ENCODE results near the gene IRAK2. TPM values are rescaled to one million over a fixed set of nuclear protein-coding genes. Genes with fewer than 3 reads are reported as not detected.

The IRAK2 gene
- total and polyA plus RNA-seq, 4 donors = 2.9 to 33.1 (median 10.0) TPM

- peaks cover 0 to 25% (median 0%) of the 10 kb centered on the region in 4 donors for H3K36me3 ChIP-seq (ENCODE audit: control insufficient read depth in 4 of 4, insufficient read depth in 4 of 4, low read length in 4 of 4)
These were observed 76.1 kb downstream of the IRAK2 start for GRCh38 chr3:10240799-10241198.

GRCh38 chr3:10242182-10243065 is 77.7 kb downstream of the IRAK2 start:
- H3K9me3 ChIP-seq (ENCODE audit: control insufficient read depth in 4 of 4, insufficient read depth in 3 of 4, low read length in 3 of 4) = peaks cover 0 to 6% (median 1%) of the 10 kb centered on the region in 4 donors
- WGBS, 2 donors = 65 to 81% methylated on average over 7 of the region's 7 CpGs
- no peak for TF ChIP-seq CTCF (IDR thresholded peaks at IDR 0.05; ENCODE audit: control extremely low read depth, extremely low read depth)
- no peak overlapping the region for H3K9ac ChIP-seq (ENCODE audit: insufficient read depth in 1 of 2, low read length in 2 of 2)
- peaks cover 0 to 20% (median 0%) of the 10 kb centered on the region in 4 donors for H3K36me3 ChIP-seq (ENCODE audit: control insufficient read depth in 4 of 4, insufficient read depth in 4 of 4, low read length in 4 of 4)
- no peaks in the 10 kb centered on the region for H3K4me1 ChIP-seq (ENCODE audit: control insufficient read depth in 5 of 5, insufficient read depth in 5 of 5, low read length in 5 of 5)
- H3K27me3 ChIP-seq (ENCODE audit: control insufficient read depth in 3 of 3, insufficient read depth in 3 of 3, low read length in 2 of 3) = no peaks in the 10 kb centered on the region
- H3K27ac ChIP-seq (ENCODE audit: low read depth in 1 of 2, low read length in 1 of 2) = no peak overlapping the region
- DNase-seq = peak in 1 of 3 donors; percentile 6
- no peak for ATAC-seq (ENCODE audit: insufficient read depth, low FRiP score)
- no peak overlapping the region for H3K4me3 ChIP-seq

More at GRCh38 chr3:10240799-10241198, 76.1 kb downstream of the IRAK2 start:
- Histone ChIP-seq H3K9me3 (ENCODE audit: control insufficient read depth in 4 of 4, insufficient read depth in 3 of 4, low read length in 3 of 4) (peaks cover 0 to 3% (median 1%) of the 10 kb centered on the region in 4 donors), H3K4me1 (ENCODE audit: control insufficient read depth in 5 of 5, insufficient read depth in 5 of 5, low read length in 5 of 5) (no peaks in the 10 kb centered on the region), H3K27ac (ENCODE audit: low read depth in 1 of 2, low read length in 1 of 2) (no peak overlapping the region), H3K9ac (ENCODE audit: insufficient read depth in 1 of 2, low read length in 2 of 2) (no peak overlapping the region), H3K27me3 (ENCODE audit: control insufficient read depth in 3 of 3, insufficient read depth in 3 of 3, low read length in 2 of 3) (no peaks in the 10 kb centered on the region), H3K4me3 (no peak overlapping the region)
- 82 to 88% methylated on average over 6 of the region's 6 CpGs for WGBS, 2 donors
- DNase-seq = peak in 1 of 3 donors; percentile 21
- ATAC-seq (ENCODE audit: insufficient read depth, low FRiP score) = no peak
- TF ChIP-seq CTCF (IDR thresholded peaks at IDR 0.05; ENCODE audit: control extremely low read depth, extremely low read depth) = no peak

GRCh38 chr3:10244009-10244408 is 79.3 kb downstream of the IRAK2 start:
- Histone ChIP-seq H3K36me3 (ENCODE audit: control insufficient read depth in 4 of 4, insufficient read depth in 4 of 4, low read length in 4 of 4) (peaks cover 0 to 13% (median 0%) of the 10 kb centered on the region in 4 donors), H3K4me3 (no peak overlapping the region), H3K9ac (ENCODE audit: insufficient read depth in 1 of 2, low read length in 2 of 2) (no peak overlapping the region), H3K27me3 (ENCODE audit: control insufficient read depth in 3 of 3, insufficient read depth in 3 of 3, low read length in 2 of 3) (no peaks in the 10 kb centered on the region), H3K9me3 (ENCODE audit: control insufficient read depth in 4 of 4, insufficient read depth in 3 of 4, low read length in 3 of 4) (peaks cover 0 to 6% (median 1%) of the 10 kb centered on the region in 4 donors), H3K27ac (ENCODE audit: low read depth in 1 of 2, low read length in 1 of 2) (no peak overlapping the region), H3K4me1 (ENCODE audit: control insufficient read depth in 5 of 5, insufficient read depth in 5 of 5, low read length in 5 of 5) (peaks cover 0 to 5% (median 0%) of the 10 kb centered on the region in 5 donors)
- DNase-seq = no peak
- 77 to 83% methylated on average over 3 of the region's 3 CpGs for WGBS, 2 donors
- ATAC-seq (ENCODE audit: insufficient read depth, low FRiP score) = no peak
- TF ChIP-seq CTCF (IDR thresholded peaks at IDR 0.05; ENCODE audit: control extremely low read depth, extremely low read depth) = no peak

All from lung (tissue), 12 donors.